Measurements from ENCODE around the gene SIRT6.
A peak's percentile ranks its signal among the peaks of the same experiment; 100 is the strongest.
"Not testable (repeated sequence)": the region's sequence is repeated elsewhere in the genome, so short reads cannot be mapped to it uniquely, and the experiment has no call there.

The SIRT6 gene

GRCh38 chr19:4136680-4137088 is 45.7 kb downstream of the SIRT6 start:
- no peak for DNase-seq (ENCODE audit: low read depth, low spot score)

GRCh38 chr19:4135386-4135785 is 47.0 kb downstream of the SIRT6 start:
- DNase-seq (ENCODE audit: low read depth, low spot score), result not testable (repeated sequence)

GRCh38 chr19:4134351-4134750 is 48.0 kb downstream of the SIRT6 start:
- DNase-seq (ENCODE audit: low read depth, low spot score), result peak; percentile 31

- peak; percentile 86 for DNase-seq (ENCODE audit: low read depth, low spot score)
Measured at GRCh38 chr19:4130744-4131438, 51.5 kb downstream of the SIRT6 start.

GRCh38 chr19:4129050-4129449 is 53.3 kb downstream of the SIRT6 start:
- DNase-seq (ENCODE audit: low read depth, low spot score), result not testable (repeated sequence)

GRCh38 chr19:4127322-4127721 is 55.0 kb downstream of the SIRT6 start:
- not testable (repeated sequence) for DNase-seq (ENCODE audit: low read depth, low spot score)

GRCh38 chr19:4124638-4125037 is 57.7 kb downstream of the SIRT6 start:
- DNase-seq (ENCODE audit: low read depth, low spot score), result no peak

Measured in astrocyte of the hippocampus (primary cell).